GM19324 (cell line): ENCODE measurements around the gene MAP1B.

Source experiments
- ATAC-seq: cut with Tn5 transposase; IDR thresholded peaks from one replicate; pipeline ENCODE4 v1.9.1; 2021; ENCODE audit warnings: mild to moderate bottlenecking, moderate library complexity; ENCODE audit not compliant: unreplicated experiment, low FRiP score

Gene MAP1B

DNA sequence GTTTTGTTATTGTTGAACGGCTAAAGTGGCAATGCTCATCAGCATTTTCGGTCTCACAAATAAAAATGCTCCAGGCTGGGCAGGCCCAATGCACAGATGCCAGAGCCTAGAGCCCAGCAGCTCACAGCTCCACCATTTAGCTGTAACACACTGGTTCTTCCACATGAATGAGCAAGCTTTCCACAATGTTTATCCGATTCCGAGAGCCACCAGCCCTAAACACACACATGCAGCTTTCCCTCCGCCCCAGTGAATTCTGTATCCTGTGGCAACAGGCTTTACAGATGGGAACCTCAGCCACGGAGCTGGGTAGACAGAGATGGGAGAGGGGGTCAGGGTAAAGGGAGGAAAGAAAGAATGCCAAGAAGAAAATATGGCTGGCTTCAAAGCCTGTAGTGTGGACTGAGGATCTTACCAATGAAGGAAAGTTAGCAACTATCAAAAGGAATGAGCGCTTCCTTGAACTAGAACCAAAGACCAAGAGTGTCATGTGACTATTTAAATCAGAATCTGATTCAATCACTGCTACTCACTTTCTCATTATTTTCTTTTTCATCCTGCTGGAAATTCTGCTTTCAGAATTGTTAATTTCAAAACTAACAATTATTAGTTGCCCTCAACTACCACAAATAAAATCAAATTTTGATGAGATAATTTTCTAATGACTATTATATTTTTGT lies 135.7 kb downstream of the MAP1B start:
- no peak for ATAC-seq

DNA sequence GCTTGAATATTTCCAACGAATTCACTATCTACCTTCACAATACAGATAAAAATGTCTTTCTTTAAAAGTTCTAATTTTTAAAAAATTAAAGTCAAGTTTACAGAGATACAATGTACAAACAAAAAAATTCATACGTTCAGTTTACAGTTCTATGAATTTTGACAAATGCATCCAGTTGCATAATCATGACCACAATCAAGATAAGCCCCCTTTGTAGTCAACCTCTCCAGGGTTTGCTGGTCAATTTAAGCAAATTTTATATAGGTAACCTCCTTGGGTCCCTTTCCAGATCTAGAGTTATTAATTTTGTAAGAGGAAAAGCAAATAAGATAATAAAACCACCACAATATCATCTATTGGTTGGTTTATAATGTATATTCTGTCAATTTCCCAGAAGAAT lies 136.4 kb downstream of the MAP1B start:
- ATAC-seq: no peak

DNA sequence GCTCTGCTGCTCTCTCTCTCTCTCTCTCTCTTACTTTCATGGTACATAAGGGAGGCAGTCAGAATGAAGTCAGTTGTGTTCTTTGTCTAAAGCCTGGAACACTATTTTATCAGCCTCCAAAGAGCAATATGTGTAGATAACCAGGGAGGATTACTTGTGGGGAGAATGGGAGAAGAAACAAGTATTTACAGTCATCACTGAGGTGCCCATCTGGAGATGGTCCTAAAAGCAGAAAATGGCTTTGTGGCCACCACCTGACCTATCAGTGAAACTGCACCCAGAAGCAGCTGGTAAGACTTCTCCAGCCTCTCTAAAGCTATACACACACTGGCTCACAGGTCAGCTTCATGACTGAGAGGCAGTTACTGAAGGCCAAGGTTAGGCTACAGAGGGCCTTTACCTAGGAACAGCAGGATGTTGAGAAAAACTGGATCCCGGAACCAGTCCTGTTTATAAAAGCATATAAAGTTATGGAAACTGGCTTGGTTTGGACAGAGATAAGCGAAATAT lies 137.6 kb downstream of the MAP1B start:
- peak; percentile 65 for ATAC-seq

GRCh38 chr5:72245546-72245945 lies 138.3 kb downstream of the MAP1B start:
- no peak for ATAC-seq

DNA sequence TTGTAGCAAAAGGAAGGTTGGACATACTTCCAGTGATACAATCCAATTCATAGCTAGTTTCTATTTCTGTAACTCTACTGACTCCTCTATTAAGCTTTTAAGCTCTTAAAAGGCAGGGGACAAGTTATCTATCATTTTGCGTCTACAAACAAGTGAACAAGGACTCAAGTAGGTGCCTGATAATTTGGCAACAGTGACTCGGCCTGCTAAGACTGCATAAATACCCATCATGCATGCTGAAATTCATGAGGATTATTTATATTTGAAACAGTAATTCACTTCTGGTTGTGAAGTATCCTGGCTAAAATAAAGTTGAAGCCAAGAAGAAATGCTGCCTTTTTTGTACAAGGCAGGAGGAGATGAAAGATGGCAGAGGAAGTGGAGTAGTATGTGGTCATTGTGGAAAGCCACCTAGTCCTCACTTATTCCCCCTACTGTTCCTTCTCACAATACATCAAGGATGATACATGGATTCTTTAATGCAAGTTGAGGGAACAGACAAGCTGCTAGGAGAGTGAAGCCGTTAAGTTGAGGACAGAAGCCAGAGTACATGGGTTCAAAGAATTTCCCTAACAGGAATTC lies 138.8 kb downstream of the MAP1B start:
- ATAC-seq: no peak

GRCh38 chr5:72246954-72247442 lies 139.7 kb downstream of the MAP1B start:
- no peak for ATAC-seq

- ATAC-seq: no peak
Observed at GRCh38 chr5:72248410-72248981, 141.2 kb downstream of the MAP1B start.

DNA sequence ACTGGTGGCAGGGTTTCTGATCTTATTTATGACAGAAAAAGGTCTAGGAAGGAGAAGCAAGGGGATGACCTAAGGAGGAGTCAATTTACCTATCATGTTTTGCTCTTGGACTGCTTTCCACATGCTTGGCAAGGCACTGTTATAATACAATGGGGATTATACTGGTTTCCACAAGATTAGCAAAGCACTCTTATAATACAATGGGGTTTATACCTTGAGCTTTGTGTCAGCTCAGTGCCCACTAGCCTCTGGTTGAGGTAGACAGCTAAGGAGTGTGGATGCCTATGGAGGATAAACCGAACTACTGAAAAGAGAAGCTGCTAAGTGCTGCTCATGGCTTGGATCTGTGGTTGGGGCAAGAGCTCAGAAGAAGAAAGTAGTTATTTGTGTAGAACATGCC lies 144.1 kb downstream of the MAP1B start:
- ATAC-seq: no peak

GRCh38 chr5:72252008-72252407 lies 144.7 kb downstream of the MAP1B start:
- no peak for ATAC-seq

- ATAC-seq: no peak
Observed at GRCh38 chr5:72252574-72253155, 145.4 kb downstream of the MAP1B start.

DNA sequence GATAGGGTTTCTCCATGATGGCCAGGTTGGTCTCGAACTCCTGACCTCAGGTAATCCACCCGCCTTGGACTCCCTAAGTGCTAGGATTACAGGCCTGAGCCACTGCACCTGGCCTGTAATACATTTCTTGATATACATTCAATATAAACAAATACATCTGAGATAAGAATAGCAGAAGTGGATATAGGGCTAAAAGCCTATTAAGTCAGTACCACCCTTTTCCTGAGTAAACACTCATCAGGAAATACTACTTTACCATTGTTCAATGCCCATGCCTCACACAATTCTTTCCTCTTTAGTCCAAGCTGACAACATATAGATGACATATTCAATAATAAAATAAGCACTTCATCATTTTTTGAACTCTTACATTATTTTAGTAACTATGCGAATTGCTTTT lies 148.0 kb downstream of the MAP1B start:
- ATAC-seq: no peak

DNA sequence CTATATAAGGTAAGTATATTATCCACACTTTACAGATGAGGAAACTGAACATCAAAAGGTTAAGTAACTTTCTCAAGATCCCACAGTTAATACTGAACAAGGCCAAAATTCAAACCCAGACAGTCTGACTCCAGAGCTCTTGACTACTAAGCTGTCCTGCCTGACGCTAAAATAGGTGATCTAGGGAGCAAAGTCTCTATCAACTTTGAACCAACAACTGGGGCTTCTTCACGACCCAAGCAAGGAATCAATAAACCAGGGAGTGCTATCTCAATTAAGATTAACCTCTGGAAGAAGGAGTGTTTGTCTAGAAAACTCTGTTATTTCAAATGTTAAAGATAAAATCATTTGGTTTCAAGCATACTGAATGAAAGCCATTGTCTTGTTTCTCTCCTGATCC lies 148.4 kb downstream of the MAP1B start:
- no peak for ATAC-seq

GRCh38 chr5:72256536-72256935 lies 149.3 kb downstream of the MAP1B start:
- ATAC-seq: no peak
